ENCODE measurements around the gene NXN.
"Not testable (repeated sequence)": the region's sequence is repeated elsewhere in the genome, so short reads cannot be mapped to it uniquely, and the experiment has no call there.

Gene NXN

GRCh38 chr17:814371-814770, 165.2 kb downstream of the NXN start:
- DNase-seq = no peak

DNA sequence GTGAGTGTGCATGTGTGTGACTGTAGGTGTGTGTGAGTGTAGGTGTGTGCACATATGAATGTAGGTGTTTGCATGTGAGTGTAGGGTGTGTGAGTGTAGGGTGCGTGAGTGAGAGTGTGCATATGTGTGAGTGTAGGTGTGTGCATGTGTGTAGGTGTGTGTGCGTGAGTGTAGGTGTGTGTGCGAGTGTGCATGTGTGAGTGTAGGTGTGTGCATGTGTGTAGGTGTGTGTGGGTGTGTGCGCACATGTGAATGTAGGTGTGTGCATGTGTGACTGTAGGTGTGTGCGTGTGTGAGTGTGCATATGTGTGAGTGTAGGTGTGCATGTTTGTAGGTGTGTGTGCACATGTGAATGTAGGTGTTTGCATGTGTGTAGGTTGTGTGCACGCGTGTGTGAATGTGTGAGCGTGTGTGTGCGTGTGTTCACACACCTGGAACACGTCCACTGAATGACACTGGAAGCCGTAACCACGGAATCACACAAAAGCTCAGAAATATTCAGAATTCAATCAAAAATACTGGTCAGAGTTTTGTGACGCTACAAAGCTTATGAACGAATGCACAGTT, 166.9 kb downstream of the NXN start:
- DNase-seq = no peak

DNA sequence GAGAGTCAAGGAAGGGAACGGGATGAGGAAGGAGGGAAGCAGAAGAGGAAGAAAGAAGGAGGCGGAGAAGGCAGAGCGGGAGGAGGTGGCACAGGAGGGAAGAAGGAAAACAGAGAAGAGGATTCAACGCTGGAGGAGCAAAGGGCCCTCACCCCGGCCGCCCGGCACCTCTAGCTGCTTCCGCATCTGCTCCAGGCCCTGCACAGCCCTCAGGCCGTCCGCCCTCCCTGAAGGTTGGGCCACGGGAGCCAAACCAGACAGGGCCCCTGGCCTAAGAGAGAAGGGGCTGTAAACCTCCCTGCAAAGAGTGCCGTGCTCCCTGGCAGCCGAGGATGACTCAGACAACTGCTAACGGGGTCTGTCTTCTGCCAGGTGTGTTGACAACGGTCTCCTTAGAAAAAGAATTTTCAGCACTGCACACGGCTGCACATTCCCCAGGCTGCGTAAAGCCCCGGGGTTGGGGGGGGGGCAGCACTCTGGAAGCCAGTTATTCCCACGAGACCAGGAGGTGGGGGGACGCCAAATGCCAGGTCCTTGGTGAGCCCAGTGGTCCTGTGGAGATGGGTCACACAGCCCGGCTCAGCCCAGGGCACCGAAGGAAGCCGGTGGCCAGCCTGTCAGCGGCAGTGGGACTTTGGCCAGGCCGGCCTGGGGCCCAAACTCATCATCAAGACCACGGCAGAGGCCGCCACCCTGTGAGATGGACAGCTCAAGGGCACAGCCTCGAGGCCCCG, 168.4 kb downstream of the NXN start:
- DNase-seq = no peak

- no peak for DNase-seq
Observed at GRCh38 chr17:807523-808294, 171.9 kb downstream of the NXN start.

GRCh38 chr17:806781-807522, 172.6 kb downstream of the NXN start:
- DNase-seq = no peak

DNA sequence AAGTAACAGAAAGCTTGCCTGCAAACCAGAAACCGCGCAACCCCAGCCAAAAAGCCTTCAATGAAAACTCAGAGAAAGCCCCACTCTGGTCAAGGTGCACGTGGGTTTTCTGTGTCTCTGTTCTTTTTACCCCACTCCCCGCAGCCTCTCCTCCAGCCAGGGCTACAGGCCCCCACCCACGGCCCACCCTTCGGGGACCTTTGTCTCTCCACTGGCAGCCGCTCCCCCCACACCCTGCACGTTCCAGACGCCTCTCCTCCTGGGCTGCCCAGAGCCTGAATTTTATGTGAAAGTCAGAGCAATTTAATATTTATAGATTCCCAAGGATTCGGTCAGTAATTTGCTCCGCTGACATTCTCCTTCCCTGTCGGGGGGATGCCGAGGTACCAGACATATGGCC, 173.2 kb downstream of the NXN start:
- no peak for DNase-seq

- not testable (repeated sequence) for DNase-seq
Observed at GRCh38 chr17:805886-806285, 173.7 kb downstream of the NXN start.

- no peak for DNase-seq
Observed at GRCh38 chr17:804541-805435, 174.8 kb downstream of the NXN start.

DNA sequence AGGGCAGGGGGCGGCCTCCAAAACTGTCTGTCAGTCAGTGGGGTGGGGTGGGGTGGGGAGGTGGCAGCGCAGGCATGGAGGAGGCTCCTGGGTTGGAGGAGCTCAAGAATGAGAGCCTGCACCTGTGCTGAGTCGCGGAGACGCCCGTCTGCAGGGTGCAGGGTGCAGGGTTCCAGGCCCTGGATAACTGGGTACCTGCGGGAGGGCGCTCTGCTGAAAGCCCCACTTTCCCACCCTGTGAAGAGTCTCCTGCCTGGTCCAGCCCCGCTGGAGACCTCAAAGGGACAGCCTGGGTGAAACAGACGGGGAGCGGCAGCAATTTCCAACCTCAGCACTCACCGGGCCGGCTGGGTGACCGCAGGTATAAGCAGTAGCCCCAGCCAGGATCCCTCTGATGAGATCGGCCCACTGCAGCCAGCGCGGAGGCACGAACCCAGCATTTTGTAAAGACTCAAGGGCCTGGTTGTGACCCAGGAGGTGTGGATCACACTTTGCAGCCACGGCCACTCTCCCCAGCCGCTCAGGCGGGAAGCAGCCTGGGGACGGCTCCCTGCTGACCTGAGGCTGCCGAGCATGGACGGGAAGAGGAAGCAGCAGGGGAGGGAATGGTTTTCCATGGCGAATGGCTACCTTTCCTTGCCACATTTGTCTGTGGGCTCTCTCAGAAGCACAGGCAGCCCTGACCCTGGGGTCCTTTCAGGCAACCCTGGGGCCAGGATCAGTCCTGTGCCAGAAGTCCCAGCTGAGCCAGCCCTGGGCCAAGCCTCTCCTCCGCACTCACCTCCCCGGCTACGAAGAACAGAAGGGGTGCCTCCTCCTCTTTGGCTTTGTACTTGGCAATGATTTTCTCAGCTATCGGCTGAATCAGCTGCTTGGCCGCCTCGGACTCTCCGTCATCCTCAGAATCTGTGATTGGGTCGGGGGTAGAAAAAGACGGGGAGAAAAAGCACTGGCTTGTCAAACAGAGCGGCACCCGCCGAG, 176.4 kb downstream of the NXN start:
- DNase-seq = no peak

- no peak for DNase-seq
Observed at GRCh38 chr17:802481-802880, 177.1 kb downstream of the NXN start.

DNA sequence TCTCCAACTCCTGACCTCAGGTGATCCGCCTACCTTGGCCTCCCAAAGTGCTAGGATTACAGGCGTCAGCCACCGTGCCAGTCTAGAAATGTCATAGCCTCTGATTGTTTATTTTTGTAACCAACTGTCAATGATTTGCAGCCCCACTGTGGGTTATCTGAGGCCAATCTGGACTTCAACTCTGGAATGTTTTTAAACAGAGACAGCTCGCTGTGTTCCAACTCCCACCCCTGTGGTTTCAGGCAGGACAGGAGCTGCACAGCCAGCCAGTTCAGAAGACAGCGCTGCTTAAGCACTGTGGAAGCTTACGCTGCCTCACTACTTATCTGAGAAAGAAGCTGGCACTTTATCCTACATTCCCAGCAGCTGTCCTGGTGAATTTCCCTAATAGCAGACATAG, 177.9 kb downstream of the NXN start:
- no peak for DNase-seq

GRCh38 chr17:800446-801242, 178.9 kb downstream of the NXN start:
- no peak for DNase-seq

GRCh38 chr17:799261-799660, 180.3 kb downstream of the NXN start:
- no peak for DNase-seq

DNA sequence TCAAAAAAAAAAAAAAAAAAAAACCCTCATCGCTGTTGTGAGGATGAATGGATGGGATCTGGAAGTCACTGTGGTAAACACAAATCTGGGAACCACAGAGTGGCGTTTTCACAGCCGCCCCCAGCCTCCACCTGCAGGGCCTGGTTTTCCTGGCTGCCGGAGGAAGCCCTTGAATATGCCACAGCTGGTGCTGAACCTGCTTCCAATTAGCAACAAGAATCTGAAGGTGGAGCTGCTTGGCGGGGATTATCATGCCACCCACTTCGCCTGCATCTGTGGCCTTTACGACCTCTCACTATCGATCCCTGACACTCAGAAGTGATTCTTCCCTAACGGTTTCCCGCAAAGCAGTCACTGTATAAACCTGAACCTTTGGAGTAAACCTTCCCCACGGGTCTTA, 181.3 kb downstream of the NXN start:
- DNase-seq = no peak

GRCh38 chr17:797236-797840, 182.2 kb downstream of the NXN start:
- DNase-seq = no peak

GRCh38 chr17:796609-797008, 183.0 kb downstream of the NXN start:
- DNase-seq = no peak

GRCh38 chr17:795721-796120, 183.9 kb downstream of the NXN start:
- no peak for DNase-seq

- DNase-seq = no peak
Observed at GRCh38 chr17:795276-795675, 184.3 kb downstream of the NXN start.

DNA sequence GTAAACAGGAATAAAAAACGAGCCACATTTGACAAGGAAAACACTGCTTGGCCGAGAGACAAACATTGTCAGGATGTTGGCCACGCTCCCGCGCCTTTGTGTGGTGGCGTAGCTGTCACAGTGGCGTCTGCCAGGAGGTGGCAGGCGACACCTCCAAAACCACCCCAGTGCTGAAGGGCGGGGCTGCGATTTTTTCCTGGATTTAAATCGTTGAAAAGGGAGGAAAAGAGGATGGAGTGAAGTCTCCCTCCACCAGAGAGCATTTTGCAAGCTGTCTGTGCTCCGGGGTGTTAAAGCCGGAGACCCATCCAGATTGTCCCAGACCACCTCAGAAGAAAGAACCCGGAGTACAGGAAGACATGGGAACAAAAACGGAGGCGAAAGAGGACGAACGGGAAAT, 184.7 kb downstream of the NXN start:
- DNase-seq = no peak

DNA sequence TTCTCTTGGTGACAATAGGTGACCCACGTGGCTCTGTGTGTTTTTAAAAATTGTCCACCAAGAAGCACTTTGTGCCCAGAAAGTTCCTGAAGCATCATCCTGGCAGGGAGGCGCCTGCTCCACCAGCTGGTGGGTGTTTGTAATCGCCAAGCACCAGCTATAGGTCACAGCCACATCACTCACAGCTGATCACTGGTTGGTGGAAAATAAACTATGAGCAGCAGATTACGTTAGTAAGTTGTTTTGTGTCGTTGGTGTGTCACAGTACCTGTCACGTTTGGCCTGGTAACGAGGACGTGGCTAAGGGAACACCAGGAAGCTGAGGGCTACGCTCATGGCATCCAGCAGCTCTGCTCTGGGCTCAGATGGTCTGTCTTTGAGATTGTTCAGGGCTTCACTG, 187.3 kb downstream of the NXN start:
- no peak for DNase-seq
